ENCODE results near the gene PRKN.

PRKN gene

GRCh38 chr6:162198076-162198475 lies 529.5 kb downstream of the PRKN start:
- H3K9me2 ChIP-seq (ENCODE audit: low read depth, low read length) = no peaks in the 10 kb centered on the region
- no peaks in the 10 kb centered on the region for H3K9me3 ChIP-seq (ENCODE audit: low read length)
- no peak overlapping the region for H3K4me3 ChIP-seq (ENCODE audit: low read depth, low read length, poor library complexity, severe bottlenecking)
- no peaks in the 10 kb centered on the region for H4K20me1 ChIP-seq (ENCODE audit: insufficient read depth, low read length)
- no peak overlapping the region for H3K27ac ChIP-seq (ENCODE audit: low read depth, low read length, poor library complexity, severe bottlenecking)
- H3K36me3 ChIP-seq (ENCODE audit: insufficient read depth, low read length) = no peaks in the 10 kb centered on the region
- no peak for TF ChIP-seq EZH2 (IDR thresholded peaks at IDR 0.05; ENCODE audit: borderline replicate concordance, low read length)
- TF ChIP-seq CTCF (IDR thresholded peaks at IDR 0.05; ENCODE audit: low read length) = no peak
- H3K4me2 ChIP-seq (ENCODE audit: low read length) = no peak overlapping the region
- H3K79me2 ChIP-seq (ENCODE audit: insufficient read depth, low read length) = no peaks in the 10 kb centered on the region
- no peaks in the 10 kb centered on the region for H3F3A ChIP-seq (ENCODE audit: insufficient read depth, low read length)
- H3K9ac ChIP-seq (ENCODE audit: low read length) = no peak overlapping the region
- H3K4me1 ChIP-seq (ENCODE audit: insufficient read depth, low read length, severe bottlenecking) = no peaks in the 10 kb centered on the region
- no peak overlapping the region for H2AFZ ChIP-seq (ENCODE audit: low read length)
- H3K27me3 ChIP-seq (ENCODE audit: insufficient read depth, low read length) = no peaks in the 10 kb centered on the region

GRCh38 chr6:162195441-162195840 lies 532.1 kb downstream of the PRKN start:
- Histone ChIP-seq H3K9me3 (ENCODE audit: low read length) (no peaks in the 10 kb centered on the region), H3K4me3 (ENCODE audit: low read depth, low read length, poor library complexity, severe bottlenecking) (no peak overlapping the region), H3K36me3 (ENCODE audit: insufficient read depth, low read length) (no peaks in the 10 kb centered on the region), H3K9ac (ENCODE audit: low read length) (no peak overlapping the region), H4K20me1 (ENCODE audit: insufficient read depth, low read length) (no peaks in the 10 kb centered on the region), H3K4me2 (ENCODE audit: low read length) (no peak overlapping the region), H2AFZ (ENCODE audit: low read length) (no peak overlapping the region), H3K79me2 (ENCODE audit: insufficient read depth, low read length) (no peaks in the 10 kb centered on the region), H3K27me3 (ENCODE audit: insufficient read depth, low read length) (no peaks in the 10 kb centered on the region), H3K4me1 (ENCODE audit: insufficient read depth, low read length, severe bottlenecking) (no peaks in the 10 kb centered on the region), H3K9me2 (ENCODE audit: low read depth, low read length) (no peaks in the 10 kb centered on the region), H3F3A (ENCODE audit: insufficient read depth, low read length) (no peaks in the 10 kb centered on the region), H3K27ac (ENCODE audit: low read depth, low read length, poor library complexity, severe bottlenecking) (no peak overlapping the region)
- no peak for TF ChIP-seq CTCF (IDR thresholded peaks at IDR 0.05; ENCODE audit: low read length)
- no peak for TF ChIP-seq EZH2 (IDR thresholded peaks at IDR 0.05; ENCODE audit: borderline replicate concordance, low read length)

GRCh38 chr6:162190981-162191380 lies 536.6 kb downstream of the PRKN start:
- no peaks in the 10 kb centered on the region for H3K9me3 ChIP-seq (ENCODE audit: low read length)
- no peak overlapping the region for H3K9ac ChIP-seq (ENCODE audit: low read length)
- no peak overlapping the region for H2AFZ ChIP-seq (ENCODE audit: low read length)
- H3K79me2 ChIP-seq (ENCODE audit: insufficient read depth, low read length) = no peaks in the 10 kb centered on the region
- no peaks in the 10 kb centered on the region for H3K9me2 ChIP-seq (ENCODE audit: low read depth, low read length)
- H3K4me3 ChIP-seq (ENCODE audit: low read depth, low read length, poor library complexity, severe bottlenecking) = no peak overlapping the region
- H3F3A ChIP-seq (ENCODE audit: insufficient read depth, low read length) = no peaks in the 10 kb centered on the region
- no peaks in the 10 kb centered on the region for H4K20me1 ChIP-seq (ENCODE audit: insufficient read depth, low read length)
- no peak overlapping the region for H3K27ac ChIP-seq (ENCODE audit: low read depth, low read length, poor library complexity, severe bottlenecking)
- H3K27me3 ChIP-seq (ENCODE audit: insufficient read depth, low read length) = no peaks in the 10 kb centered on the region
- H3K36me3 ChIP-seq (ENCODE audit: insufficient read depth, low read length) = no peaks in the 10 kb centered on the region
- H3K4me2 ChIP-seq (ENCODE audit: low read length) = no peak overlapping the region
- no peaks in the 10 kb centered on the region for H3K4me1 ChIP-seq (ENCODE audit: insufficient read depth, low read length, severe bottlenecking)
- no peak for TF ChIP-seq EZH2 (IDR thresholded peaks at IDR 0.05; ENCODE audit: borderline replicate concordance, low read length)
- no peak for TF ChIP-seq CTCF (IDR thresholded peaks at IDR 0.05; ENCODE audit: low read length)

Measured in OCI-LY1 (cell line).